ENCODE measurements around the gene SULT1C3. TPM values are rescaled to one million over a fixed set of nuclear protein-coding genes. Genes with fewer than 3 reads are reported as not detected.

The SULT1C3 gene
- total RNA-seq, 2 experiments from 2014 or later, result not detected

GRCh38 chr2:108240966-108241365 lies 1.2 kb downstream of the SULT1C3 start:
- Histone ChIP-seq H4K20me1 (ENCODE audit: insufficient read depth, low read length) (no peaks in the 10 kb centered on the region), H2AFZ (ENCODE audit: low read length) (no peak overlapping the region), H3K27ac (ENCODE audit: low read depth, low read length, poor library complexity, severe bottlenecking) (no peak overlapping the region), H3K79me2 (ENCODE audit: insufficient read depth, low read depth, low read length) (no peaks in the 10 kb centered on the region), H3K36me3 (ENCODE audit: insufficient read depth, low read length) (no peaks in the 10 kb centered on the region), H3K9me2 (ENCODE audit: insufficient read depth, low read length) (no peaks in the 10 kb centered on the region), H3K4me3 (ENCODE audit: low read depth, low read length, poor library complexity, severe bottlenecking) (no peak overlapping the region), H3K4me2 (ENCODE audit: low read length) (no peak overlapping the region), H3K4me1 (ENCODE audit: insufficient read depth, low read length, poor library complexity, severe bottlenecking) (no peaks in the 10 kb centered on the region), H3K9me3 (ENCODE audit: low read length) (no peaks in the 10 kb centered on the region)
- POLR2A ChIA-PET, result no interaction called here
- intact Hi-C loops (cut with micrococcal nuclease; ENCODE audit: unreplicated experiment), result loop anchor here (10.0 kb wide), 1 partner anchor 186 kb away; no protein-coding TSS in a partner anchor
- no TSS peak for BruUV-seq (replicated peaks)
- TF ChIP-seq EZH2phosphoT487 (IDR thresholded peaks at IDR 0.05; ENCODE audit: borderline replicate concordance, low read depth, low read length) (no peak), CTCF (conservative IDR thresholded peaks at IDR 0.05; ENCODE audit: low read length) (no peak)
- no peak for DNase-seq (ENCODE audit: low spot score)
- CTCF ChIA-PET (ENCODE audit: unreplicated experiment), result no interaction called here

- intact Hi-C loops (cut with micrococcal nuclease; ENCODE audit: unreplicated experiment), result loop anchor here (10.0 kb wide), 1 partner anchor 189 kb away; no protein-coding TSS in a partner anchor
- POLR2A ChIA-PET, result interaction anchor here (0.6 to 0.7 kb wide), 2 partner anchors 188 to 285 kb away, joined by 3 to 4 read pairs; no protein-coding TSS in a partner anchor
- no peaks in the 10 kb centered on the region for H3K79me2 ChIP-seq (ENCODE audit: insufficient read depth, low read depth, low read length)
- DNase-seq (ENCODE audit: low spot score), result no peak
- H2AFZ ChIP-seq (ENCODE audit: low read length), result no peak overlapping the region
- BruUV-seq (replicated peaks), result no TSS peak
- CTCF ChIA-PET (ENCODE audit: unreplicated experiment), result no interaction called here
- H4K20me1 ChIP-seq (ENCODE audit: insufficient read depth, low read length), result no peaks in the 10 kb centered on the region
- no peak overlapping the region for H3K4me3 ChIP-seq (ENCODE audit: low read depth, low read length, poor library complexity, severe bottlenecking)
- TF ChIP-seq CTCF (conservative IDR thresholded peaks at IDR 0.05; ENCODE audit: low read length) (no peak), EZH2phosphoT487 (IDR thresholded peaks at IDR 0.05; ENCODE audit: borderline replicate concordance, low read depth, low read length) (no peak)
- no peak overlapping the region for H3K27ac ChIP-seq (ENCODE audit: low read depth, low read length, poor library complexity, severe bottlenecking)
- no peak overlapping the region for H3K4me2 ChIP-seq (ENCODE audit: low read length)
- no peaks in the 10 kb centered on the region for H3K9me3 ChIP-seq (ENCODE audit: low read length)
- H3K36me3 ChIP-seq (ENCODE audit: insufficient read depth, low read length), result no peaks in the 10 kb centered on the region
- H3K4me1 ChIP-seq (ENCODE audit: insufficient read depth, low read length, poor library complexity, severe bottlenecking), result no peaks in the 10 kb centered on the region
- no peaks in the 10 kb centered on the region for H3K9me2 ChIP-seq (ENCODE audit: insufficient read depth, low read length)
These were observed 3.8 kb downstream of the SULT1C3 start for GRCh38 chr2:108243566-108243965.

- POLR2A ChIA-PET, result no interaction called here
- no peak for DNase-seq (ENCODE audit: low spot score)
These were observed 5.1 kb downstream of the SULT1C3 start for GRCh38 chr2:108244667-108245414.

More at GRCh38 chr2:108244667-108245414, 5.1 kb downstream of the SULT1C3 start:
- Histone ChIP-seq H3K27ac (ENCODE audit: low read depth, low read length, poor library complexity, severe bottlenecking) (no peak overlapping the region), H3K4me1 (ENCODE audit: insufficient read depth, low read length, poor library complexity, severe bottlenecking) (no peaks in the 10 kb centered on the region), H2AFZ (ENCODE audit: low read length) (no peak overlapping the region), H3K9me2 (ENCODE audit: insufficient read depth, low read length) (no peaks in the 10 kb centered on the region), H3K79me2 (ENCODE audit: insufficient read depth, low read depth, low read length) (no peaks in the 10 kb centered on the region), H3K4me2 (ENCODE audit: low read length) (no peak overlapping the region), H4K20me1 (ENCODE audit: insufficient read depth, low read length) (no peaks in the 10 kb centered on the region), H3K36me3 (ENCODE audit: insufficient read depth, low read length) (no peaks in the 10 kb centered on the region), H3K4me3 (ENCODE audit: low read depth, low read length, poor library complexity, severe bottlenecking) (no peak overlapping the region), H3K9me3 (ENCODE audit: low read length) (no peaks in the 10 kb centered on the region)
- intact Hi-C loops (cut with micrococcal nuclease; ENCODE audit: unreplicated experiment), result loop anchor here (10.0 kb wide), 1 partner anchor 190 kb away; no protein-coding TSS in a partner anchor
- no TSS peak for BruUV-seq (replicated peaks)
- CTCF ChIA-PET (ENCODE audit: unreplicated experiment), result no interaction called here
- TF ChIP-seq EZH2phosphoT487 (IDR thresholded peaks at IDR 0.05; ENCODE audit: borderline replicate concordance, low read depth, low read length), result no peak
- TF ChIP-seq CTCF (conservative IDR thresholded peaks at IDR 0.05; ENCODE audit: low read length), result no peak

Measured in OCI-LY7 (cell line).